Sigmoid colon (tissue), 7 donors: ENCODE results near the gene LCN2. TPM values are rescaled to one million over a fixed set of nuclear protein-coding genes. Genes with fewer than 3 reads are reported as not detected.

Source experiments
- DNase-seq: peaks from one replicate; pipeline ENCODE4 v3.0.0-alpha.2; 2019
- H3K27ac ChIP-seq, 4 donors: fragments of 200-600 bp; sonication (generic); one replicate each; pipeline ENCODE4 v1.5.1; 2016 to 2019; ENCODE audit warnings: mild to moderate bottlenecking in 1 of 4
- H3K27me3 ChIP-seq, 3 donors: fragments of 200-600 bp; sonication (generic); one replicate each; pipeline ENCODE4 v1.5.1; 2019; ENCODE audit warnings: mild to moderate bottlenecking in 1 of 3
- H3K36me3 ChIP-seq, 4 donors: fragments of 200-600 bp; sonication (generic); one replicate each; pipeline ENCODE4 v1.5.1; 2016 to 2019
- H3K4me1 ChIP-seq, 4 donors: fragments of 200-600 bp; sonication (generic); one replicate each; pipeline ENCODE4 v1.5.1; 2017 to 2019
- H3K4me3 ChIP-seq, 4 donors: fragments of 200-600 bp; sonication (generic); one replicate each; pipeline ENCODE4 v1.5.1; 2017 to 2019; ENCODE audit warnings: mild to moderate bottlenecking in 2 of 4, moderate library complexity in 1 of 4
- H3K9me3 ChIP-seq, 4 donors: fragments of 200-600 bp in 3 of 4; sonication (generic) in 3 of 4; one replicate each; pipeline versions ENCODE4 v1.5.1 to v1.6.1; 2013 to 2019
- EP300 ChIP-seq, 4 donors: sonication (generic); formaldehyde crosslinking; IDR thresholded peaks; one replicate each; pipeline ENCODE4 v1.6.1; 2017; ENCODE audit warnings: antibody characterized with exemption in 4 of 4
- POLR2A ChIP-seq, 2 donors: fragments of 450-650 bp; IDR thresholded peaks; one replicate each; pipeline ENCODE4 v1.6.1; 2016; ENCODE audit warnings: antibody characterized with exemption in 2 of 2, mild to moderate bottlenecking in 2 of 2, moderate library complexity in 2 of 2
- POLR2AphosphoS5 ChIP-seq, 4 donors: sonication (generic); formaldehyde crosslinking; IDR thresholded peaks; one replicate each; pipeline ENCODE4 v1.6.1; 2017; ENCODE audit warnings: antibody characterized with exemption in 4 of 4
- WGBS, 2 donors: extraction: QIAGEN DNeasy Blood & Tissue Kit; methylation state at CpG; one replicate each; pipeline ENCODE4 v1.1.7; 2013; 5-methylcytosine and 5-hydroxymethylcytosine counted together
- intact Hi-C: fragments of 100-400 bp; cut with DNase I; formaldehyde crosslinking; loops from one replicate; pipeline ENCODE4 v1.15.1; 2023
- polyA plus RNA-seq, 3 donors: library from polyadenylated mRNA; stranded (reverse); fragments of 200-250 nt; gene quantifications; one replicate each; pipeline ENCODE4 v1.2.3, GENCODE V29; 2013
- total RNA-seq, 4 donors: library from RNA; depleted of rRNA; stranded (reverse); fragments of >200 nt; gene quantifications; one replicate each; pipeline ENCODE4 v1.1.0, GENCODE V29; 2016
- TF ChIP-seq, protein P1 (sequence below), 4 experiments: fragments of 450-650 bp in 3 of 4; fragments of 200-600 bp in 1 of 4; IDR thresholded peaks; one replicate each; pipeline ENCODE4 v1.5.1; 2016 to 2019; ENCODE audit warnings: antibody characterized with exemption in 4 of 4, mild to moderate bottlenecking in 3 of 4, moderate library complexity in 2 of 4
- donor health status: healthy with polysubstance abuse.
- donor health status: Bipolar disorder and iron deficiency.
- donor health status: healthy.

Gene LCN2
- total and polyA plus RNA-seq, 7 donors, result 9.6 to 1,818 (median 79.8) TPM; not detected in 4

DNA sequence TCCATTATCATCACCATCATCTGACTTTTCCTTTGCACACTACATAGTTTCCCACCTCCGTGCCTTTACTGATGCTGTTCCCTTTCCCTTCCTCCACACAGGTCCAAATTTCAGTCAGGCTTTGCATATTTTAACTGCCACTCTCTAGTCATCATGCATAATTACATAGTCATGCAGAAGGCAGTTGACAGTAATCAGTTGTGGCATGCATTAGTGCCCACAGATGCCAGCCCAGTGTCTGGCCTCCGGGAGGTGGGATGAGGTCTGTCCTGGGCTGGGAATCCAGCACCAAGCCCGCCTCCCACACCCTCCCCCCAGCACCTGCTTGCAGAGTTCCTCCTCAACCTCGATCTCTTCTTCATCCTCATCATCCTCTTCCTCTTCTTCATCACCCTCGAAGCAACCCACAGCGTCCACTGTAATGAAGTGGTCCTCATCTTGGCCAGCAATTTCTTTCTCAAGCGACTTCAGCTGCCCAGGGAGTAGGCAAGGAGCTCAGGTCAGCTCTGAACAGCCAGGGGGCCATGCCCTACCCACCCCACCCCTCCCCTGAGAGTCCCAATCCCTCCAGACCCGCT is 19.6 kb downstream of the LCN2 start:
- TF ChIP-seq, protein P1, sequence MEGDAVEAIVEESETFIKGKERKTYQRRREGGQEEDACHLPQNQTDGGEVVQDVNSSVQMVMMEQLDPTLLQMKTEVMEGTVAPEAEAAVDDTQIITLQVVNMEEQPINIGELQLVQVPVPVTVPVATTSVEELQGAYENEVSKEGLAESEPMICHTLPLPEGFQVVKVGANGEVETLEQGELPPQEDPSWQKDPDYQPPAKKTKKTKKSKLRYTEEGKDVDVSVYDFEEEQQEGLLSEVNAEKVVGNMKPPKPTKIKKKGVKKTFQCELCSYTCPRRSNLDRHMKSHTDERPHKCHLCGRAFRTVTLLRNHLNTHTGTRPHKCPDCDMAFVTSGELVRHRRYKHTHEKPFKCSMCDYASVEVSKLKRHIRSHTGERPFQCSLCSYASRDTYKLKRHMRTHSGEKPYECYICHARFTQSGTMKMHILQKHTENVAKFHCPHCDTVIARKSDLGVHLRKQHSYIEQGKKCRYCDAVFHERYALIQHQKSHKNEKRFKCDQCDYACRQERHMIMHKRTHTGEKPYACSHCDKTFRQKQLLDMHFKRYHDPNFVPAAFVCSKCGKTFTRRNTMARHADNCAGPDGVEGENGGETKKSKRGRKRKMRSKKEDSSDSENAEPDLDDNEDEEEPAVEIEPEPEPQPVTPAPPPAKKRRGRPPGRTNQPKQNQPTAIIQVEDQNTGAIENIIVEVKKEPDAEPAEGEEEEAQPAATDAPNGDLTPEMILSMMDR (IDR thresholded peaks at IDR 0.05), result no peak
- no peak for TF ChIP-seq POLR2A (IDR thresholded peaks at IDR 0.05)
- no peak for TF ChIP-seq EP300 (IDR thresholded peaks at IDR 0.05)
- no peak for TF ChIP-seq POLR2AphosphoS5 (IDR thresholded peaks at IDR 0.05)
- intact Hi-C loops, result no loop called here
- Histone ChIP-seq H3K27me3 (no peaks in the 10 kb centered on the region), H3K4me3 (no peak overlapping the region), H3K36me3 (peaks cover 39 to 87% (median 51%) of the 10 kb centered on the region in 4 donors), H3K4me1 (no peaks in the 10 kb centered on the region), H3K9me3 (no peaks in the 10 kb centered on the region), H3K27ac (no peak overlapping the region)
- WGBS, 2 donors, result 92 to 94% methylated on average over 8 of the region's 8 CpGs
- DNase-seq, result no peak

GRCh38 chr9:128169492-128169891 is 20.2 kb downstream of the LCN2 start:
- Histone ChIP-seq H3K4me1 (no peaks in the 10 kb centered on the region), H3K4me3 (no peak overlapping the region), H3K36me3 (peaks cover 34 to 87% (median 53%) of the 10 kb centered on the region in 4 donors), H3K27ac (no peak overlapping the region), H3K9me3 (no peaks in the 10 kb centered on the region), H3K27me3 (no peaks in the 10 kb centered on the region)
- TF ChIP-seq, protein P1 (IDR thresholded peaks at IDR 0.05), result no peak
- no peak for TF ChIP-seq POLR2AphosphoS5 (IDR thresholded peaks at IDR 0.05)
- no peak for TF ChIP-seq POLR2A (IDR thresholded peaks at IDR 0.05)
- TF ChIP-seq EP300 (IDR thresholded peaks at IDR 0.05), result no peak
- no peak for DNase-seq
- intact Hi-C loops, result no loop called here
- WGBS, 2 donors, result 92 to 95% methylated on average over 8 of the region's 8 CpGs

GRCh38 chr9:128169925-128170324 is 20.7 kb downstream of the LCN2 start:
- 94 to 96% methylated on average over 8 of the region's 8 CpGs for WGBS, 2 donors
- intact Hi-C loops, result no loop called here
- Histone ChIP-seq H3K36me3 (peaks cover 30 to 87% (median 54%) of the 10 kb centered on the region in 4 donors), H3K4me3 (no peak overlapping the region), H3K4me1 (no peaks in the 10 kb centered on the region), H3K27ac (no peak overlapping the region), H3K9me3 (no peaks in the 10 kb centered on the region), H3K27me3 (no peaks in the 10 kb centered on the region)
- TF ChIP-seq POLR2A (IDR thresholded peaks at IDR 0.05) (no peak), EP300 (IDR thresholded peaks at IDR 0.05) (no peak), POLR2AphosphoS5 (IDR thresholded peaks at IDR 0.05) (no peak)
- TF ChIP-seq, protein P1 (IDR thresholded peaks at IDR 0.05), result no peak
- DNase-seq, result no peak

DNA sequence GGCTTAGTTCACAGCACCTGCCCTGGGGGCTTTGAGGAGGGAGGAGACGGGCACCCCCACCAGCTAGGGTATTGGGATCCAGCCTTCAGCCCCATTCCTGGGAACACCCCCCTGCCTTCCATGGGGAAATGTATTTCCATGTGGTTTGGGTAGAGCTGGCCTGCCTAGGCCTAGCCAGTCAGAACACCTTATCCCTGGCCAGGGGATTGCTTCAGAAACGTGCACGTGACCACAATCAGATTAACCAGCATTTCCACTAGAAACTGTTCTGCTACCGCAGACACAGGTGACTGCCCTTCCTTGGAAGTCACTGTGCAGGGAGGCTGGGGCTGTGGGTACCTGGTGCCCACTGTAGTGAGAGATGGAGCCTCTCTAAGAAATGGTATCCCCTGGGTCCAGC is 24.8 kb downstream of the LCN2 start:
- Histone ChIP-seq H3K4me3 (no peak overlapping the region), H3K4me1 (no peaks in the 10 kb centered on the region), H3K9me3 (no peaks in the 10 kb centered on the region), H3K36me3 (peaks cover 36 to 87% (median 52%) of the 10 kb centered on the region in 4 donors), H3K27ac (peak overlapping the region in 1 of 4 donors; percentile 59), H3K27me3 (no peaks in the 10 kb centered on the region)
- no peak for DNase-seq
- TF ChIP-seq POLR2AphosphoS5 (IDR thresholded peaks at IDR 0.05) (no peak), EP300 (IDR thresholded peaks at IDR 0.05) (no peak), POLR2A (IDR thresholded peaks at IDR 0.05) (no peak)
- TF ChIP-seq, protein P1 (IDR thresholded peaks at IDR 0.05), result no peak
- WGBS, 2 donors, result 73 to 91% methylated on average over 4 of the region's 4 CpGs
- intact Hi-C loops, result no loop called here

DNA sequence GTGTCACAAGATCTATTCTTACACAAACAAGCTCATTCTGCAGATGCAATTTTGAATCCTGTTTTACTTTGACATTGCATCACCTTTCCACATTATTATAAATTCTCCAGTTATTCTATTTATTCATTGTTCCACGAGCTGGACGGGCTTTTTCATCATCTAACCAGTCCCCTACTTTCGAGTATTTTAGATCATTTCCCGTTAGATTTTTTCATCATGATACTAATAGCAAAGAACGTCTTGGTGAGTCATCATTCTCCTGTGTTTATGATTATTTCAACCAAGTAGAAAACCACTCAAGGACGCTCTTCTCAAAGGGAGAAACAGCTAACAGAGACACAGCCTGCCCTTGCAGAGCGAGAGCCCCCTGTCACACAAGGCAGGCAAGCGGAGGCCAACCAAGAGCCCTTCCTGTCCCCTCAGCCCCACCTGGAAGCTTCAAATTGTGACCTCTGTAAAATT is 25.9 kb downstream of the LCN2 start:
- Histone ChIP-seq H3K9me3 (no peaks in the 10 kb centered on the region), H3K4me3 (no peak overlapping the region), H3K27me3 (no peaks in the 10 kb centered on the region), H3K27ac (peak overlapping the region in 2 of 4 donors; percentile 12 to 59), H3K36me3 (peaks cover 37 to 87% (median 51%) of the 10 kb centered on the region in 4 donors), H3K4me1 (no peaks in the 10 kb centered on the region)
- intact Hi-C loops, result no loop called here
- 86 to 90% methylated on average over 8 of the region's 8 CpGs for WGBS, 2 donors
- no peak for TF ChIP-seq EP300 (IDR thresholded peaks at IDR 0.05)
- TF ChIP-seq, protein P1 (IDR thresholded peaks at IDR 0.05), result no peak
- TF ChIP-seq POLR2A (IDR thresholded peaks at IDR 0.05), result no peak
- no peak for TF ChIP-seq POLR2AphosphoS5 (IDR thresholded peaks at IDR 0.05)
- DNase-seq, result no peak
